Mammary microvascular endothelial cell (primary cell): ENCODE results near the gene SYT2. TPM values are rescaled to one million over a fixed set of nuclear protein-coding genes. Genes with fewer than 3 reads are reported as not detected.

Experiments
- total RNA-seq: library from RNA; depleted of rRNA; stranded (reverse); fragments of >200 nt; gene quantifications from 2 replicates; pipeline ENCODE4 v1.2.3, GENCODE V29; 2015

SYT2 gene
- not detected in 2 replicates for total RNA-seq

GRCh38 chr1:202710070-202711045 is at the start of gene SYT2:
Gene SYT2, minus strand, starts transcription at chr1:202710454. Its CDS starts 104,682 bp downstream, at chr1:202605772.

Other genes with a start within 250 kb of the SYT2 start
- 15.6 and 16.5 TPM in 2 replicates for gene KDM5B, start 98.0 kb upstream of the SYT2 start, total RNA-seq
- gene PCAT6, start 100.5 kb upstream of the SYT2 start, total RNA-seq: not detected in 2 replicates
- gene RABIF, start 178.7 kb upstream of the SYT2 start, total RNA-seq: 9.5 and 10.2 TPM in 2 replicates
- 18.7 and 21.1 TPM in 2 replicates for gene KLHL12, start 216.8 kb upstream of the SYT2 start, total RNA-seq
- gene ADIPOR1, start 247.9 kb upstream of the SYT2 start, total RNA-seq: 77.1 and 83.2 TPM in 2 replicates